Activated T-helper 1 cell treated with anti-CD3 and anti-CD28 coated beads, Interleukin-12 subunit alpha, Interleukin-12 subunit beta, Interleukin-2, Interleukin-4 antibody, amounts not matched to agents 30 ng/mL and 10 ng/mL and 1 ng/mL, durations not matched to agents 14 hours and 24 hours and 36 hours (primary cell): ENCODE results near the gene GNAQ. TPM values are rescaled to one million over a fixed set of nuclear protein-coding genes. Genes with fewer than 3 reads are reported as not detected.
"Not testable (repeated sequence)": the region's sequence is repeated elsewhere in the genome, so short reads cannot be mapped to it uniquely, and the experiment has no call there.

Experiments
- DNase-seq: peaks from one replicate; pipeline ENCODE4 v3.0.0; 2021; ENCODE audit warnings: low spot score
- H3K27ac Mint-ChIP-seq: one replicate; pipeline ENCODE4 v1.8.0; 2021; ENCODE audit warnings: mild to moderate bottlenecking, mixed read lengths
- H3K27me3 Mint-ChIP-seq: one replicate; pipeline ENCODE4 v1.8.0; 2022; ENCODE audit warnings: mild to moderate bottlenecking, moderate library complexity, mixed read lengths; ENCODE audit not compliant: insufficient read depth
- H3K36me3 Mint-ChIP-seq: one replicate; pipeline ENCODE4 v1.8.0; 2021; ENCODE audit warnings: low read depth, mixed read lengths
- H3K4me1 Mint-ChIP-seq: one replicate; pipeline ENCODE4 v1.8.0; 2021; ENCODE audit warnings: low read depth, mixed read lengths
- H3K4me3 Mint-ChIP-seq: one replicate; pipeline ENCODE4 v1.8.0; 2021; ENCODE audit warnings: mild to moderate bottlenecking, moderate library complexity, mixed read lengths
- H3K9me3 Mint-ChIP-seq: one replicate; pipeline ENCODE4 v1.8.0; 2021; ENCODE audit warnings: mixed read lengths
- intact Hi-C: fragments of 100-400 bp; cut with micrococcal nuclease; formaldehyde crosslinking; loops from one replicate; pipeline ENCODE4 v1.15.1; 2024
- total RNA-seq: library from RNA; stranded (reverse); gene quantifications from 2 replicates; pipeline ENCODE4 v1.2.3, GENCODE V29; 2022

The GNAQ gene
- total RNA-seq, 1 donor from 2014 or later, result 27.0 TPM

DNA sequence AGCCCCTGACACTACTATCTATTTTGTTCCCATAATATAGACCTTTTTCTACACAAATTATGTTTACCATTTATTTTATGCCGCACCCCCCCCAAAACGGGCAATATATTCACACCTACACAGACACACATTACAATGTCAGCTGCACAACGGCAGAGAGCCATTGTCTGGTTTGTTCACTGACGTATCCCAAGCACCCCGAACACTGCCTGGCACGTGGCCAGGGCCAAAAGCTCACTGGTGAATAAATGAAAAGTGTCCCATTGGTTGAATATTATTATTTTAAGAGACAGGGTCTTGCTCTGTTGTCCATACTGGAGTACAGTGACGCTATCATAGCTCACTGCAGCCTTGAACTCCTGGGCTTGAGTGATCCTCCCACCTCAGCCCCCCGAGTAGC is 150.5 kb downstream of the GNAQ start:
- H3K27me3 Mint-ChIP-seq, result no peaks in the 10 kb centered on the region
- H3K36me3 Mint-ChIP-seq, result no peaks in the 10 kb centered on the region
- no peak overlapping the region for H3K4me3 Mint-ChIP-seq
- intact Hi-C loops, result loop anchor here (5.0 kb wide), 1 partner anchor 36 kb away; no protein-coding TSS in a partner anchor
- H3K4me1 Mint-ChIP-seq, result peaks cover 36% of the 10 kb centered on the region
- no peak for DNase-seq
- no peaks in the 10 kb centered on the region for H3K9me3 Mint-ChIP-seq
- no peak overlapping the region for H3K27ac Mint-ChIP-seq

DNA sequence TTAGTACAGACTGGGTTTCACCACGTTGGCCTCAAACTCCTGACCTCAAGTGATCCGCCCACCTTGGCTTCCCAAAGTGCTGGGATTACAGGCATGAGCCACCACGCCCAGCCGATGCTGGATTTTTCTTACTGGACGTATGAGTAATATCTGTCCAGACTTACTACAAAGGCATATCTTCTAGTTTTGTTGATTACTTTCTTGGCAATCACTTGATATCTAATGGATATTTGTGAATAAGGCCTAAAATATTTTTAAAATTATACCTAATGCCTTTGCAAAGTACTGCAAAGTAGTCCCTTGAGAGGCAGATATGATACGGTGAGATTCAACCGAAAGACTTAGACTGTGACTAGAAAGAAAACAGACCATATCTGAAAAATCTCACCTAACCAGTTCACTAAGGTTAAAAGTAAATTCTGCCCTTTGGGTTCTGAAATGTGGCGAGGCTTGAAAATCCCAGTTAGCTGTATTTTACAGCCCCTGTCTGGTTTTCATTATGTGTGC is 152.1 kb downstream of the GNAQ start:
- intact Hi-C loops, result no loop called here
- DNase-seq, result no peak
- Mint-ChIP-seq H3K27me3 (no peaks in the 10 kb centered on the region), H3K4me1 (peaks cover 25% of the 10 kb centered on the region), H3K4me3 (no peak overlapping the region), H3K9me3 (no peaks in the 10 kb centered on the region), H3K36me3 (peaks cover 4% of the 10 kb centered on the region), H3K27ac (no peak overlapping the region)

DNA sequence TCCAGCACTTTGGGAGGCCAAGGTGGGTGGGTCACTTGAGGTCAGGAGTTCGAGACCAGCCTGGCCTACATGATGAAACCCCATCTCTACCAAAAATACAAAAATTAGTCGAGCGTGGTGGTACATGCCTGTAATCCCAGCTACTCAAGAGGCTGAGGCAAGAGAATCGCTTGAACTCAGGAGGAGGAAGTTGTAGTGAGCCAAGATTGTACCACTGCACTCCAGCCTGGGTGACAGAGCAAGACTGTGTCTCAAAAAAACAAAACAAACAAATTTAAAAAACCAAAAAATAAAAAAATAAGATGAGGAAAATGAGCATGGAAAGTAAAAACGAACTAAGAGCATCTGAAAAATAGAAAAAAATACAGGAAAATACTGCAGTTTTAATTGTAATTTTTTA is 152.8 kb downstream of the GNAQ start:
- not testable (repeated sequence) for H3K9me3 Mint-ChIP-seq
- peaks cover 18% of the 10 kb centered on the region for H3K4me1 Mint-ChIP-seq

DNA sequence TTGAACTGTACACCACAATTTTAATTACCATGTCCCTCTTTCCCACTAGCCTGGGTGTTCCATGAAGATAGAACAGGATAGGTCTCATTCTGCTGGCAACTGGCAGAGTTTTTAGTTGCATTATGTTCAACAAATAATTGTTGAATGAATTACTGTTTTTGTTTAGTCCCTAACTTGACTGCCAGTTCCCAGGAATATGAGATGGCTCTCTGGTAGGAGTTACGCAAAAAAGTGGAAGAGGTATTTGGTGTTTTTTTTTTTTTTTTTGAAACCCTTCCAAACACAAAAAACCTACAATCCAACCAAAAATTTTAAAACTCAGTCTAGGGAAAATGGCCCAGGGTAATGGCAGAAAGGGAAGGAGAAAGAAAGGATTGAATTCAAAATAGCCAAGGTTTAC is 153.6 kb downstream of the GNAQ start:
- H3K36me3 Mint-ChIP-seq, result peaks cover 6% of the 10 kb centered on the region
- H3K4me1 Mint-ChIP-seq, result peaks cover 10% of the 10 kb centered on the region
- H3K27ac Mint-ChIP-seq, result no peak overlapping the region

More for the DNA sequence above, 152.8 kb downstream of the GNAQ start:
- intact Hi-C loops, H3K4me3 Mint-ChIP-seq, H3K36me3 Mint-ChIP-seq, DNase-seq, H3K27me3 Mint-ChIP-seq, H3K27ac Mint-ChIP-seq: not testable (repeated sequence)

DNA sequence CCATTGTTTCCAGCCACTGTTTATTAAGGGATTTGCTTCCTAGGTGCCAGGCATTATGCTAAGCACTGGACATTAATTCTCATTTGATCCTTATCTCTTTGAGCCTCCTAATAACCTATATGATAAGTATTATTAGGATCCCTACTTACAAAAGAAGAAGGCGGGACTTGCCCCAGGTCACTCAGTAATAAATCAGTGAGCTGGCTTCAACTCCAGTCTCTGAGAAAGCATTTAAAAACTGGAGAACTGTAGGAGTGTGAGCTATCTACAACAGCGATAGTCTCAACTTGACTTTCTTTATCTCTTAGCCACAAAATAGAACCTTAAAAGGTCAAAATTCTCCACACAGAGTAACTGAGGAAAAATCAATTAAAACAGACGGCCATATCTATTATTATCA is 155.0 kb downstream of the GNAQ start:
- Mint-ChIP-seq H3K27me3 (no peaks in the 10 kb centered on the region), H3K4me3 (no peak overlapping the region), H3K27ac (no peak overlapping the region), H3K9me3 (no peaks in the 10 kb centered on the region), H3K4me1 (no peaks in the 10 kb centered on the region), H3K36me3 (peaks cover 6% of the 10 kb centered on the region)
- intact Hi-C loops, result no loop called here
- DNase-seq, result no peak

More for the DNA sequence above, 153.6 kb downstream of the GNAQ start:
- DNase-seq, result no peak
- Mint-ChIP-seq H3K27me3 (no peaks in the 10 kb centered on the region), H3K4me3 (no peak overlapping the region), H3K9me3 (no peaks in the 10 kb centered on the region)
- intact Hi-C loops, result no loop called here

DNA sequence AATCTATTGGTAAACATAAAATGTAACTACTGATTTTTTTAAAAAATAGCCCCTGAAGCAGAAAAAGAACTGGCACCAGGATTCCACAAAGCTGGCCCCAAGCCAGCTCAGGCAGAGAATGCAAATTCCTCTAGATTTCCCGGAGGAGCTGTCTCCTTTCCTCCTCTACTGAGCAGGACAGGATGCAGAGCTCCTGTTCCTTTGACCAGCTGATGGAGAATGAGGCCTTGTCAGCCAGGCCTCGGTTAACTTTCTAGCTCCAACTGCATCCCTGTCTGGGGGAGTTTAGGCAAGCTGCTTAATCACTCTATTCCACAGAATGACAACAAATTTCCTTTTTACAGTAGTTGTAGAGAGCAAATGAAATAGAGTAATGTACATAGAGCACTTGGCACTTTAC is 155.5 kb downstream of the GNAQ start:
- no peaks in the 10 kb centered on the region for H3K9me3 Mint-ChIP-seq
- H3K27me3 Mint-ChIP-seq, result no peaks in the 10 kb centered on the region
- peaks cover 6% of the 10 kb centered on the region for H3K36me3 Mint-ChIP-seq
- DNase-seq, result no peak
- H3K4me1 Mint-ChIP-seq, result no peaks in the 10 kb centered on the region
- no peak overlapping the region for H3K4me3 Mint-ChIP-seq
- H3K27ac Mint-ChIP-seq, result no peak overlapping the region
- intact Hi-C loops, result no loop called here

DNA sequence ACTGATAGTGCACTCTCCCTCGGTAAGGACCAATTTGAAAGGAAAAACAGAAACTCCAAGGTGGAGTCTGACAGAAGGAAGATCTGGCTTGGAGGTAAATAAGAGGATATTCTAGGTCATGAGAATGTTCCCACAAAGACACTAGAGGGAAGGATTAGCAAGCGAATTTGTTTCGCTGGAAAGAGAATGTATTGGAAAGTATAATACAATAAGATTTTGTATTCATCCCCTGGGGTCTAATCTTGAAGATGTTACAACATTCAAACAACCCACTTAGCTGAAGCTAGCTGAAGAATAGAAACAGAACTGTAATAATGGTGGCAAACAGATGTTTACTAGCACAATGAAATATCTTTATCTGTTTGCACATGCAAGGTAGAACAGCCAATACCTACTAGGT is 158.7 kb downstream of the GNAQ start:
- Mint-ChIP-seq H3K27me3 (no peaks in the 10 kb centered on the region), H3K27ac (no peak overlapping the region), H3K9me3 (no peaks in the 10 kb centered on the region), H3K4me1 (no peaks in the 10 kb centered on the region), H3K36me3 (peaks cover 6% of the 10 kb centered on the region), H3K4me3 (no peak overlapping the region)
- DNase-seq, result no peak
- intact Hi-C loops, result loop anchor here (5.0 kb wide), 1 partner anchor 34 kb away; no protein-coding TSS in a partner anchor

DNA sequence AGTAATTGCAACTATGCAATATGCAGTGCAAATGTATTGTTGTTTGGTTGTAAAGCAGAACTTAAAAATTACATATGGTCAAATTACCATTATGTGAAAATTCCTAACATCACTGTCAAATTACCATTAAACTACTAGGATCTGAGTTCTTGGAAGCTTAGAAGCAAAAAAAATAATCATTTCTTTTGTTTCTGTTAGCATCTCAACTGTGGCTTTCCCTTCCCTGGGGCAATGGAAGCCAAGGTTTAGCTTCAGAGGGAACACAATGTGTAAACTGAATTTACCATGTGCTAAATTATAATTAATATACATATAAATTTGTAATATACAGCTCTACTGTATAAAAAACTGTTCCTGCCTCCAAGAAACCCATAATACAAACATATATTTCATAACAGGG is 159.4 kb downstream of the GNAQ start:
- Mint-ChIP-seq H3K27me3 (no peaks in the 10 kb centered on the region), H3K4me1 (no peaks in the 10 kb centered on the region), H3K27ac (no peak overlapping the region), H3K4me3 (no peak overlapping the region), H3K36me3 (peaks cover 6% of the 10 kb centered on the region), H3K9me3 (no peaks in the 10 kb centered on the region)
- intact Hi-C loops, result loop anchor here (5.0 kb wide), 1 partner anchor 35 kb away; no protein-coding TSS in a partner anchor
- no peak for DNase-seq

DNA sequence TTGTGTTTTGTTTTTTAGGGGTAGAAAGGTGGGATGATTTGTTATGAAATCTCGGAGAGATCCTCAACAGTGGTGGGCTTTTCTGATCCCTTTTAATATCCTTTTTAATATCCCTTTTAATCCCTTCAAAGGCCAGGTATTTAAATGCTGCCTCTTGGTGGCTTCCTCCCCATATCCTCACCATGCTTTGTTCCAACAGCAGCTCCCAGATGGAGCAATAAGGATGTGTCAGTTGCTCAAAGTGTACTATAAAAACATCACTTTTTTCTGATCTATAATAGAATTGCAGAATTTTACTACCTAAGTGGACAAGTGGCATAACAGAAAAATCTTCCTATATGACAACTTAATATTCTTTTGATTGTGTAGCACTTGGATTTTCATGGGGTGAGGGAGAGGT is 160.1 kb downstream of the GNAQ start:
- intact Hi-C loops, result loop anchor here (5.0 kb wide), 1 partner anchor 36 kb away; no protein-coding TSS in a partner anchor
- peaks cover 6% of the 10 kb centered on the region for H3K36me3 Mint-ChIP-seq
- H3K4me1 Mint-ChIP-seq, result no peaks in the 10 kb centered on the region
- H3K27me3 Mint-ChIP-seq, result no peaks in the 10 kb centered on the region
- no peak for DNase-seq
- H3K9me3 Mint-ChIP-seq, result no peaks in the 10 kb centered on the region
- H3K27ac Mint-ChIP-seq, result no peak overlapping the region
- no peak overlapping the region for H3K4me3 Mint-ChIP-seq

DNA sequence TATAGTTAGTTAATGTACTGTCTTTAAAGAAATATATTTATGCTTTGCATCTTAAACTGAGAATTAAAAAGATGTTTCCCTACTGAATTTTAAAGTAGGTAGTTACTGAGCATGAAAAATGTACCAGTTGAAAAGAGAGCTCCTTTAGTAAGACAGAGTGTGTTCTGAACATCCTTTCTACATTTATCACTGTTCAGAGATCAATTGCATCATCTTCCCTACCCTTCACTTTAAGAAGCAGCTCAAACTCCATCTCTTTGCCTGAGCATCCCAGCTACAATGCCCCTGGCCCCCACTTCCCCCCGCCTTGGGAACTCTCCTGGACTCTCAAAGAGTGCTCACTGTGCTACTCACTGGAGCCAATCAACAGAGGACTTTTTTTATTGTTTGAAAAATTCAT is 164.7 kb downstream of the GNAQ start:
- Mint-ChIP-seq H3K4me1 (peaks cover 14% of the 10 kb centered on the region), H3K27ac (no peak overlapping the region), H3K9me3 (peaks cover 20% of the 10 kb centered on the region), H3K4me3 (no peak overlapping the region), H3K27me3 (no peaks in the 10 kb centered on the region), H3K36me3 (peaks cover 29% of the 10 kb centered on the region)
- intact Hi-C loops, result no loop called here
- DNase-seq, result no peak

DNA sequence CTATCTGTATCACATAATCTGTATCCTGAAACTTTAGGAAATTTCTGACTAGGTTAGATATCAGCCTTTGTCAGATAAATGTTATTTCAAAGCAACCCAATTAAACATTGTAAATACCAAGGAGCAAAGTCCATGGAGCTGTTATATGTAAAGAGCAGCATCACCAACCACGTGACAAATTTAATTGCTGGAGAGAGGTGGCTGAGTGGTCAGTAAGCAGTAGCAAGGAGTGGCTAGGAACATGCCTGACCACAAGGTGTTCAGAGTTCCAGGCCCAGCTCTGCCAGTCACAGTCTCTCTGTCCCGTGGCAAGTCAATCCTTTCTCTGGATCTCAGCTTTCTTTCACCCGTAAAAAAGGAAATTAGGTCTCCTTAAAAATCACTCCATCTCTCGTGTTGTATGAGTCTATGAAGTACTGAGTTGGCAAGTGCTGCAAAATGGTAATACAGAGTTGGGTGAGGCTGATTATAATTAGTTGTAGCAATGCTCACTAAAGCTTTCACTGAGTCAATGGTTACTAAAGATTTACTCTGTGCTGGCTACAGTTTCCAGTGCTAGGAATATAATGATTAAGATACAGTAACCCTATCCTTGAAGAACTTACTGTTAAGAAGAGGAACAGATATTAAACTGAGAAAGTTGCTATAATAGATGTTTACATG is 166.1 kb downstream of the GNAQ start:
- H3K27ac Mint-ChIP-seq, result no peak overlapping the region
- peaks cover 20% of the 10 kb centered on the region for H3K9me3 Mint-ChIP-seq
- peaks cover 33% of the 10 kb centered on the region for H3K36me3 Mint-ChIP-seq
- no peaks in the 10 kb centered on the region for H3K27me3 Mint-ChIP-seq
- H3K4me1 Mint-ChIP-seq, result peaks cover 14% of the 10 kb centered on the region
- no peak overlapping the region for H3K4me3 Mint-ChIP-seq
- intact Hi-C loops, result no loop called here
- no peak for DNase-seq

DNA sequence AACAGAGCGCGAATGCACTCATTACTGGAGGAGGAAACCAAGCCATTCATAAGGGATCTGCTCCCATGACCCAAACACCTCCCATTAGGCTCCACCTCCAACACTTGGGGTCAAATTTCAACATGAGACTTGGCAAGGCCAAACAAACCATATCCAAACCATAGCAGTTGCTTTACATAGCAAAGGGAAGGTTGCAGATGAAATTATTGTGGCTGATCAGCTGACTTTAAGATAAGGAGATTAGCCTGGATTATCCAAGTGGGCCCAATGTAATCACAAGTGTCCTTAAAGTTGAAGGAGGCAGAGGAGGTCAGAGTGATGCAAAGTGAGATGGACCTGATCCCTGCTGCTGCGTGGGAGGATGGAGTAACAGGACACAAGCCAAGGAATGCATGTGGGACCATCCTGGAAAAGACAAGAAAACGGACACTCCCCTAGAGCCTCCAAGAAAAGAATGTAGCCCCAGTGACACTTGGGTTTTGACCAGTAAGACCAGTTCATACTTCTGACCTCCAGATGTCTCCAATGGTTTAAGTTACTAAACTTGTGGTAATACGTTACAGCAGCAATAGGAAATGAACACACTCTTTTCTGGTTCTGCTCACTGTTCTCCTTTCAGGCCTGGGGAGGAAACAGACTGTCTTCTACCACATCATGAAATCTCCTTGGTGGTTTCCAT is 167.3 kb downstream of the GNAQ start:
- intact Hi-C loops, result loop anchor here (1.0 kb wide), 1 partner anchor 171 kb away; no protein-coding TSS in a partner anchor
- H3K9me3 Mint-ChIP-seq, result peaks cover 20% of the 10 kb centered on the region
- H3K27ac Mint-ChIP-seq, result no peak overlapping the region
- H3K36me3 Mint-ChIP-seq, result peaks cover 33% of the 10 kb centered on the region
- H3K4me1 Mint-ChIP-seq, result peaks cover 14% of the 10 kb centered on the region
- no peak for DNase-seq
- no peak overlapping the region for H3K4me3 Mint-ChIP-seq
- no peaks in the 10 kb centered on the region for H3K27me3 Mint-ChIP-seq

DNA sequence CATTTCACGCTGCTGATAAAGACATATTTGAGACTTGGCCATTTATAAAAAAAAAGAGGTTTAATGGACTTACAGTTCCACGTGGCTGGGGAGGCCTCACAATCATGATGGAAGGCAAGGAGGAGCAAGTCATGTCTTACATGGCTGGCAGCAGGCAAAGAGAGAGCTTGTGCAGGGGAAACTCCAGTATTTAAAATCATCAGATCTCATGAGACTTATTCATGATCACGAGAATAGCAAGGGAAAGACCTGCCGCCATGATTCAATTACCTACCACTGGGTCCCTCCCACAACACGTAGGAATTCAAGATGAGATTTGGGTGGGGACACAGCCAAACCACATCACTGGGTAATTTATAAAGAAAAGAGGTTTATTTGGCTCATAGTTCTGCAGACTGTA is 168.0 kb downstream of the GNAQ start:
- H3K4me3 Mint-ChIP-seq, DNase-seq, H3K27me3 Mint-ChIP-seq, H3K27ac Mint-ChIP-seq: not testable (repeated sequence)
- H3K4me1 Mint-ChIP-seq, result peaks cover 18% of the 10 kb centered on the region
- intact Hi-C loops, result loop anchor here (1.0 kb wide), 1 partner anchor 172 kb away; no protein-coding TSS in a partner anchor
- H3K36me3 Mint-ChIP-seq, result peaks cover 35% of the 10 kb centered on the region
- peaks cover 20% of the 10 kb centered on the region for H3K9me3 Mint-ChIP-seq
